IMR-90 (cell line): ENCODE measurements around the gene ALDH1L2.

Experiments used
- CEBPB ChIP-seq: IDR thresholded peaks from 2 replicates; pipeline ENCODE4 v1.6.1; 2012; ENCODE audit warnings: low read depth, low read length, improper control_type of control experiment
- CHD1 ChIP-seq: IDR thresholded peaks from 2 replicates; pipeline ENCODE4 v1.6.1; 2012; ENCODE audit warnings: low read depth, low read length, improper control_type of control experiment
- MXI1 ChIP-seq: IDR thresholded peaks from 2 replicates; pipeline ENCODE4 v1.6.1; 2012; ENCODE audit warnings: low read depth, mild to moderate bottlenecking, low read length, moderate library complexity, borderline replicate concordance
- POLR2A ChIP-seq: IDR thresholded peaks from 2 replicates; pipeline ENCODE4 v1.6.1; 2012; ENCODE audit warnings: mild to moderate bottlenecking, low read depth, low read length
- RAD21 ChIP-seq: IDR thresholded peaks from 2 replicates; pipeline ENCODE4 v1.6.1; 2012; ENCODE audit warnings: low read length, improper control_type of control experiment
- RCOR1 ChIP-seq: IDR thresholded peaks from 2 replicates; pipeline ENCODE4 v1.6.1; 2012; ENCODE audit warnings: mild to moderate bottlenecking, low read length, improper control_type of control experiment; ENCODE audit not compliant: insufficient replicate concordance
- SMC3 ChIP-seq: fragments of 150-350 bp; IDR thresholded peaks from 2 replicates; pipeline ENCODE4 v1.6.1; 2016; ENCODE audit warnings: low read depth, mild to moderate bottlenecking, antibody characterized with exemption, low read length, moderate library complexity
- TF ChIP-seq, protein P1 (sequence below): conservative IDR thresholded peaks from 2 replicates; pipeline ENCODE4 v1.5.1; 2012; ENCODE audit warnings: mild to moderate bottlenecking, low read depth, low read length, improper control_type of control experiment
- TF ChIP-seq, protein P2 (sequence below): fragments of 150-350 bp; IDR thresholded peaks from 2 replicates; pipeline ENCODE4 v1.6.1; 2016; ENCODE audit warnings: low read depth, mild to moderate bottlenecking, low read length, moderate library complexity, borderline replicate concordance

GRCh38 chr12:105048315-105048714, 35.9 kb downstream of the ALDH1L2 start:
- TF ChIP-seq, protein P1, sequence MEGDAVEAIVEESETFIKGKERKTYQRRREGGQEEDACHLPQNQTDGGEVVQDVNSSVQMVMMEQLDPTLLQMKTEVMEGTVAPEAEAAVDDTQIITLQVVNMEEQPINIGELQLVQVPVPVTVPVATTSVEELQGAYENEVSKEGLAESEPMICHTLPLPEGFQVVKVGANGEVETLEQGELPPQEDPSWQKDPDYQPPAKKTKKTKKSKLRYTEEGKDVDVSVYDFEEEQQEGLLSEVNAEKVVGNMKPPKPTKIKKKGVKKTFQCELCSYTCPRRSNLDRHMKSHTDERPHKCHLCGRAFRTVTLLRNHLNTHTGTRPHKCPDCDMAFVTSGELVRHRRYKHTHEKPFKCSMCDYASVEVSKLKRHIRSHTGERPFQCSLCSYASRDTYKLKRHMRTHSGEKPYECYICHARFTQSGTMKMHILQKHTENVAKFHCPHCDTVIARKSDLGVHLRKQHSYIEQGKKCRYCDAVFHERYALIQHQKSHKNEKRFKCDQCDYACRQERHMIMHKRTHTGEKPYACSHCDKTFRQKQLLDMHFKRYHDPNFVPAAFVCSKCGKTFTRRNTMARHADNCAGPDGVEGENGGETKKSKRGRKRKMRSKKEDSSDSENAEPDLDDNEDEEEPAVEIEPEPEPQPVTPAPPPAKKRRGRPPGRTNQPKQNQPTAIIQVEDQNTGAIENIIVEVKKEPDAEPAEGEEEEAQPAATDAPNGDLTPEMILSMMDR = no peak
- TF ChIP-seq MXI1 = no peak
- TF ChIP-seq SMC3 = no peak
- no peak for TF ChIP-seq CHD1
- TF ChIP-seq POLR2A = no peak
- TF ChIP-seq RCOR1 = no peak
- TF ChIP-seq, protein P2, sequence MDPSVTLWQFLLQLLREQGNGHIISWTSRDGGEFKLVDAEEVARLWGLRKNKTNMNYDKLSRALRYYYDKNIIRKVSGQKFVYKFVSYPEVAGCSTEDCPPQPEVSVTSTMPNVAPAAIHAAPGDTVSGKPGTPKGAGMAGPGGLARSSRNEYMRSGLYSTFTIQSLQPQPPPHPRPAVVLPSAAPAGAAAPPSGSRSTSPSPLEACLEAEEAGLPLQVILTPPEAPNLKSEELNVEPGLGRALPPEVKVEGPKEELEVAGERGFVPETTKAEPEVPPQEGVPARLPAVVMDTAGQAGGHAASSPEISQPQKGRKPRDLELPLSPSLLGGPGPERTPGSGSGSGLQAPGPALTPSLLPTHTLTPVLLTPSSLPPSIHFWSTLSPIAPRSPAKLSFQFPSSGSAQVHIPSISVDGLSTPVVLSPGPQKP = no peak
- TF ChIP-seq RAD21 = no peak
- no peak for TF ChIP-seq CEBPB
